Endothelial cell of umbilical vein (primary cell): ENCODE measurements around the gene BCL2.

Experiments used
- CTCF ChIP-seq, 2 donors: IDR thresholded peaks; 1 replicate in 1 of 2; 2 replicates in 1 of 2; pipeline ENCODE4 v1.5.1; 2011; ENCODE audit warnings: low read length in 2 of 2, mild to moderate bottlenecking in 2 of 2, moderate library complexity in 2 of 2, control low read depth in 1 of 2, inconsistent platforms in 1 of 2, low read depth in 1 of 2; ENCODE audit not compliant: insufficient read depth in 1 of 2; ENCODE audit errors: extremely low read depth in 1 of 2
- EZH2 ChIP-seq: IDR thresholded peaks from 2 replicates; pipeline ENCODE4 v1.6.1; 2012; ENCODE audit warnings: borderline replicate concordance, low read depth, mild to moderate bottlenecking, moderate library complexity, low read length, inconsistent platforms; ENCODE audit not compliant: severe bottlenecking
- FOS ChIP-seq: IDR thresholded peaks from 2 replicates; pipeline ENCODE4 v1.6.1; 2011; ENCODE audit warnings: mild to moderate bottlenecking, low read length, moderate library complexity, borderline replicate concordance; ENCODE audit not compliant: insufficient read depth
- JUN ChIP-seq: IDR thresholded peaks from 2 replicates; pipeline ENCODE4 v1.6.1; 2011; ENCODE audit warnings: borderline replicate concordance, low read depth; ENCODE audit not compliant: insufficient read length, insufficient read depth
- MAX ChIP-seq: IDR thresholded peaks from 2 replicates; pipeline ENCODE4 v1.6.1; 2011; ENCODE audit not compliant: insufficient read depth, insufficient read length
- MYC ChIP-seq: IDR thresholded peaks from one replicate; pipeline ENCODE4 v1.6.1; 2011; ENCODE audit warnings: mild to moderate bottlenecking, low read depth, low read length
- POLR2A ChIP-seq: IDR thresholded peaks from 2 replicates; pipeline ENCODE4 v1.6.1; 2012; ENCODE audit warnings: low read depth, mild to moderate bottlenecking, control low read depth, low read length
- POLR2AphosphoS5 ChIP-seq: IDR thresholded peaks from 2 replicates; pipeline ENCODE4 v1.6.1; 2012; ENCODE audit warnings: low read depth, mild to moderate bottlenecking, control low read depth, low read length, moderate library complexity; ENCODE audit not compliant: insufficient read depth

GRCh38 chr18:63265326-63265725 lies 54.2 kb downstream of the BCL2 start:
- TF ChIP-seq CTCF (IDR thresholded peaks at IDR 0.05; ENCODE audit: extremely low read depth in 1 of 2, insufficient read depth in 1 of 2, low read depth in 1 of 2, low read length in 2 of 2) (no peak), EZH2 (no peak), POLR2A (no peak), MYC (no peak), JUN (no peak), POLR2AphosphoS5 (no peak), MAX (no peak), FOS (no peak)
